Measurements from ENCODE around the gene MYO1D. TPM values are rescaled to one million over a fixed set of nuclear protein-coding genes. Genes with fewer than 3 reads are reported as not detected.

The MYO1D gene
- total and polyA plus RNA-seq, 2 donors (not counting 1 experiment from before 2014, with no cell fraction given): 5.4 to 26.7 TPM

GRCh38 chr17:32536736-32537643, 339.9 kb downstream of the MYO1D start:
- DNase-seq (no peak), ATAC-seq (ENCODE audit: low read depth) (no peak)
- Histone ChIP-seq H2AFZ (ENCODE audit: insufficient read depth, low read depth, low read length, poor library complexity, severe bottlenecking) (no peak overlapping the region), H3K9ac (ENCODE audit: low read length) (no peak overlapping the region), H3K4me2 (replicated peaks; ENCODE audit: low read depth, low read length, poor library complexity, severe bottlenecking) (no peak overlapping the region), H4K20me1 (ENCODE audit: control insufficient read depth, insufficient read depth, low read length, poor library complexity, severe bottlenecking) (no peaks in the 10 kb centered on the region), H3K36me3 (replicated peaks in 1 of 2; ENCODE audit: control extremely low read depth in 1 of 2, control insufficient read depth in 1 of 2, extremely low read depth in 1 of 2, insufficient read depth in 2 of 2, low read length in 1 of 2) (no peaks in the 10 kb centered on the region), H3K4me3 (ENCODE audit: control extremely low read depth in 1 of 5, extremely low read depth in 1 of 5, insufficient read depth in 1 of 5, low read depth in 2 of 5, low read length in 4 of 5) (no peak overlapping the region), H3K9me3 (ENCODE audit: control extremely low read depth in 1 of 3, control insufficient read depth in 2 of 3, insufficient read depth in 1 of 3, low read length in 2 of 3) (no peaks in the 10 kb centered on the region), H3K27ac (ENCODE audit: low read length in 2 of 2) (no peak overlapping the region), H3K27me3 (replicated peaks in 1 of 4; ENCODE audit: control extremely low read depth in 1 of 4, control insufficient read depth in 3 of 4, insufficient read depth in 4 of 4, low read length in 3 of 4) (no peaks in the 10 kb centered on the region), H3K79me2 (ENCODE audit: control insufficient read depth, insufficient read depth, low read length) (no peaks in the 10 kb centered on the region), H3K4me1 (ENCODE audit: control insufficient read depth in 2 of 2, insufficient read depth in 2 of 2, low read length in 2 of 2) (no peaks in the 10 kb centered on the region)
- no peak for TF ChIP-seq EZH2 (IDR thresholded peaks at IDR 0.05; ENCODE audit: borderline replicate concordance, insufficient read depth, low read depth, low read length, poor library complexity, severe bottlenecking)
- no peak for TF ChIP-seq CTCF (IDR thresholded peaks at IDR 0.05)
- 80% methylated on average over 1 of the region's 8 CpGs for WGBS (ENCODE audit: insufficient coverage)
- ChIA-PET POLR2A (no interaction called here), CTCF (interaction anchor here (1.3 kb wide), 1 partner anchor 53 kb away, joined by 4 read pairs; no protein-coding TSS in a partner anchor)
- Mint-ChIP-seq H3K27me3 (no peaks in the 10 kb centered on the region), H3K4me3 (no peak overlapping the region), H3K4me1 (no peaks in the 10 kb centered on the region), H3K27ac (no peak overlapping the region), H3K9me3 (ENCODE audit: insufficient read depth) (no peaks in the 10 kb centered on the region)
- intact Hi-C loops (cut with micrococcal nuclease): no loop called here

- Histone ChIP-seq H3K27me3 (replicated peaks in 1 of 4; ENCODE audit: control extremely low read depth in 1 of 4, control insufficient read depth in 3 of 4, insufficient read depth in 4 of 4, low read length in 3 of 4) (no peaks in the 10 kb centered on the region), H3K9me3 (ENCODE audit: control extremely low read depth in 1 of 3, control insufficient read depth in 2 of 3, insufficient read depth in 1 of 3, low read length in 2 of 3) (no peaks in the 10 kb centered on the region), H3K4me2 (replicated peaks; ENCODE audit: low read depth, low read length, poor library complexity, severe bottlenecking) (no peak overlapping the region), H4K20me1 (ENCODE audit: control insufficient read depth, insufficient read depth, low read length, poor library complexity, severe bottlenecking) (no peaks in the 10 kb centered on the region), H3K27ac (ENCODE audit: low read length in 2 of 2) (no peak overlapping the region), H2AFZ (ENCODE audit: insufficient read depth, low read depth, low read length, poor library complexity, severe bottlenecking) (no peak overlapping the region), H3K79me2 (ENCODE audit: control insufficient read depth, insufficient read depth, low read length) (no peaks in the 10 kb centered on the region), H3K36me3 (replicated peaks in 1 of 2; ENCODE audit: control extremely low read depth in 1 of 2, control insufficient read depth in 1 of 2, extremely low read depth in 1 of 2, insufficient read depth in 2 of 2, low read length in 1 of 2) (no peaks in the 10 kb centered on the region), H3K4me1 (ENCODE audit: control insufficient read depth in 2 of 2, insufficient read depth in 2 of 2, low read length in 2 of 2) (peaks cover 0 to 8% of the 10 kb centered on the region in 2 donors), H3K4me3 (ENCODE audit: control extremely low read depth in 1 of 5, extremely low read depth in 1 of 5, insufficient read depth in 1 of 5, low read depth in 2 of 5, low read length in 4 of 5) (no peak overlapping the region), H3K9ac (ENCODE audit: low read length) (no peak overlapping the region)
- CTCF ChIA-PET: interaction anchor here (1.0 to 2.3 kb wide), 5 partner anchors 9 to 49 kb away, joined by 3 to 10 read pairs (median 4); no protein-coding TSS in a partner anchor
- H3K27ac Mint-ChIP-seq: no peak overlapping the region
- H3K9me3 Mint-ChIP-seq (ENCODE audit: insufficient read depth): no peaks in the 10 kb centered on the region
- no peak for ATAC-seq (ENCODE audit: low read depth)
- H3K4me1 Mint-ChIP-seq: peaks cover 9% of the 10 kb centered on the region
- intact Hi-C loops (cut with micrococcal nuclease): loop anchor here (5.0 kb wide), 1 partner anchor 39 kb away; no protein-coding TSS in a partner anchor
- no peaks in the 10 kb centered on the region for H3K27me3 Mint-ChIP-seq
- 80% methylated on average over 3 of the region's 3 CpGs for WGBS (ENCODE audit: insufficient coverage)
- no peak overlapping the region for H3K4me3 Mint-ChIP-seq
- POLR2A ChIA-PET: interaction anchor here (1.4 kb wide), 1 partner anchor 9 kb away, joined by 3 read pairs; no protein-coding TSS in a partner anchor
- DNase-seq: no peak
- no peak for TF ChIP-seq CTCF (IDR thresholded peaks at IDR 0.05)
These were observed 343.6 kb downstream of the MYO1D start for GRCh38 chr17:32533296-32533695.
